ENCODE results near the gene CFC1B. TPM values are rescaled to one million over a fixed set of nuclear protein-coding genes. Genes with fewer than 3 reads are reported as not detected.
"Not testable (repeated sequence)": the region's sequence is repeated elsewhere in the genome, so short reads cannot be mapped to it uniquely, and the experiment has no call there.

CFC1B gene
- total and polyA plus RNA-seq, 9 of the 15 experiments (the other 6 are each of a cell fraction or from before 2014, with no cell fraction given) = not detected

GRCh38 chr2:130510807-130511746, 9.9 kb upstream of the CFC1B start:
- no CpG with 5 or more reads among the region's 31 CpGs for WGBS (ENCODE audit: insufficient coverage, low coverage, missing lambda C conversion rate)
- FAIRE-seq; H4K20me1 ChIP-seq (replicated peaks; ENCODE audit: control insufficient read depth, insufficient read depth, low read length); H3K4me2 ChIP-seq (ENCODE audit: insufficient read depth, low read length); H3K9me1 ChIP-seq (ENCODE audit: control insufficient read depth, insufficient read depth, low read length); intact Hi-C loops (cut with micrococcal nuclease); in situ Hi-C loops (cut with MboI); POLR2A ChIA-PET; H3K27ac ChIP-seq (ENCODE audit: extremely low read depth, low read depth, low read length); CTCF ChIA-PET (ENCODE audit: low intra/inter-chr PET ratio); H3K36me3 ChIP-seq (ENCODE audit: control insufficient read depth, insufficient read depth, low read length); H3K27me3 ChIP-seq (ENCODE audit: control insufficient read depth in 2 of 2, insufficient read depth in 2 of 2, low read length in 2 of 2); BruUV-seq (replicated peaks); H3K4me3 ChIP-seq; H2AFZ ChIP-seq (ENCODE audit: low read depth, low read length); H3K79me2 ChIP-seq (ENCODE audit: control insufficient read depth, insufficient read depth, low read length); DNase-seq (ENCODE audit: extremely low read depth in 1 of 4, low spot score in 3 of 4); H3K4me1 ChIP-seq (replicated peaks in 1 of 2; ENCODE audit: control insufficient read depth in 2 of 2, insufficient read depth in 2 of 2, low read length in 2 of 2); H3K9ac ChIP-seq (ENCODE audit: insufficient read depth in 1 of 2, low read depth in 2 of 2, low read length in 2 of 2); H3K9me3 ChIP-seq (replicated peaks; ENCODE audit: control insufficient read depth, insufficient read depth, low read depth, low read length): not testable (repeated sequence)
- ATAC-seq = peak; percentile 72; the same call in 2 of the 3 replicates

GRCh38 chr2:130511747-130512451, 9.1 kb upstream of the CFC1B start:
- H3K36me3 ChIP-seq (ENCODE audit: control insufficient read depth, insufficient read depth, low read length); H3K9me3 ChIP-seq (replicated peaks; ENCODE audit: control insufficient read depth, insufficient read depth, low read depth, low read length); in situ Hi-C loops (cut with MboI); FAIRE-seq; H3K27me3 ChIP-seq (ENCODE audit: control insufficient read depth in 2 of 2, insufficient read depth in 2 of 2, low read length in 2 of 2); H2AFZ ChIP-seq (ENCODE audit: low read depth, low read length); H3K9me1 ChIP-seq (ENCODE audit: control insufficient read depth, insufficient read depth, low read length); BruUV-seq (replicated peaks); CTCF ChIA-PET (ENCODE audit: low intra/inter-chr PET ratio); H4K20me1 ChIP-seq (replicated peaks; ENCODE audit: control insufficient read depth, insufficient read depth, low read length); H3K9ac ChIP-seq (ENCODE audit: insufficient read depth in 1 of 2, low read depth in 2 of 2, low read length in 2 of 2); H3K4me1 ChIP-seq (replicated peaks in 1 of 2; ENCODE audit: control insufficient read depth in 2 of 2, insufficient read depth in 2 of 2, low read length in 2 of 2); POLR2A ChIA-PET; H3K4me2 ChIP-seq (ENCODE audit: insufficient read depth, low read length); H3K79me2 ChIP-seq (ENCODE audit: control insufficient read depth, insufficient read depth, low read length); H3K27ac ChIP-seq (ENCODE audit: extremely low read depth, low read depth, low read length); H3K4me3 ChIP-seq; DNase-seq (ENCODE audit: extremely low read depth in 1 of 4, low spot score in 3 of 4); intact Hi-C loops (cut with micrococcal nuclease): not testable (repeated sequence)
- 0% methylated on average over 2 of the region's 17 CpGs for WGBS (ENCODE audit: insufficient coverage, low coverage, missing lambda C conversion rate)
- peak; percentile 66 for ATAC-seq

GRCh38 chr2:130518516-130519106, 2.4 kb upstream of the CFC1B start:
- H3K4me1 ChIP-seq (replicated peaks in 1 of 2; ENCODE audit: control insufficient read depth in 2 of 2, insufficient read depth in 2 of 2, low read length in 2 of 2); intact Hi-C loops (cut with micrococcal nuclease); BruUV-seq (replicated peaks); H3K9me3 ChIP-seq (replicated peaks; ENCODE audit: control insufficient read depth, insufficient read depth, low read depth, low read length); FAIRE-seq; H3K9me1 ChIP-seq (ENCODE audit: control insufficient read depth, insufficient read depth, low read length); DNase-seq (ENCODE audit: extremely low read depth in 1 of 4, low spot score in 3 of 4); H3K27ac ChIP-seq (ENCODE audit: extremely low read depth, low read depth, low read length); H3K36me3 ChIP-seq (ENCODE audit: control insufficient read depth, insufficient read depth, low read length); ATAC-seq; CTCF ChIA-PET (ENCODE audit: low intra/inter-chr PET ratio); H2AFZ ChIP-seq (ENCODE audit: low read depth, low read length); POLR2A ChIA-PET; H3K4me2 ChIP-seq (ENCODE audit: insufficient read depth, low read length); H3K9ac ChIP-seq (ENCODE audit: insufficient read depth in 1 of 2, low read depth in 2 of 2, low read length in 2 of 2); H4K20me1 ChIP-seq (replicated peaks; ENCODE audit: control insufficient read depth, insufficient read depth, low read length); H3K79me2 ChIP-seq (ENCODE audit: control insufficient read depth, insufficient read depth, low read length); in situ Hi-C loops (cut with MboI); H3K27me3 ChIP-seq (ENCODE audit: control insufficient read depth in 2 of 2, insufficient read depth in 2 of 2, low read length in 2 of 2); H3K4me3 ChIP-seq: not testable (repeated sequence)
- WGBS (ENCODE audit: insufficient coverage, low coverage, missing lambda C conversion rate) = no CpG with 5 or more reads among the region's 12 CpGs

All from K562 (cell line).